ACC112 (cell line): ENCODE results near the gene POLD3.

Experiments used
- H2AFZ ChIP-seq: fragments of 200-600 bp; sonication (generic); one replicate; pipeline ENCODE4 v1.6.0; 2017; ENCODE audit warnings: antibody characterized with exemption, low read length; ENCODE audit not compliant: unreplicated experiment
- H3K27ac ChIP-seq: fragments of 200-600 bp; sonication (generic); 2 replicates; pipeline ENCODE4 v1.5.1; 2014; ENCODE audit warnings: low read depth, mild to moderate bottlenecking, antibody characterized with exemption, low read length, moderate library complexity
- H3K27me3 ChIP-seq: fragments of 200-600 bp; sonication (generic); 2 replicates; pipeline ENCODE4 v1.6.1; 2014; ENCODE audit warnings: mild to moderate bottlenecking, antibody characterized with exemption, low read length, moderate library complexity, mixed read lengths; ENCODE audit not compliant: insufficient read depth
- H3K36me3 ChIP-seq: fragments of 200-600 bp; sonication (generic); 2 replicates; pipeline ENCODE4 v1.6.1; 2016; ENCODE audit warnings: mild to moderate bottlenecking, antibody characterized with exemption, low read length, moderate library complexity, mixed read lengths; ENCODE audit not compliant: insufficient read depth
- H3K4me1 ChIP-seq: fragments of 200-600 bp; sonication (generic); one replicate; pipeline ENCODE4 v1.6.1; 2016; ENCODE audit warnings: low read length, mixed read lengths; ENCODE audit not compliant: insufficient read depth, unreplicated experiment, control insufficient read depth
- H3K4me3 ChIP-seq: fragments of 200-600 bp; sonication (generic); 2 replicates; pipeline ENCODE4 v1.5.1; 2014; ENCODE audit warnings: mild to moderate bottlenecking, low read depth, low read length
- H3K79me2 ChIP-seq: fragments of 200-600 bp; sonication (generic); one replicate; pipeline ENCODE4 v1.6.0; 2016; ENCODE audit warnings: low read length; ENCODE audit not compliant: control insufficient read depth, unreplicated experiment, insufficient read depth

POLD3 gene

DNA sequence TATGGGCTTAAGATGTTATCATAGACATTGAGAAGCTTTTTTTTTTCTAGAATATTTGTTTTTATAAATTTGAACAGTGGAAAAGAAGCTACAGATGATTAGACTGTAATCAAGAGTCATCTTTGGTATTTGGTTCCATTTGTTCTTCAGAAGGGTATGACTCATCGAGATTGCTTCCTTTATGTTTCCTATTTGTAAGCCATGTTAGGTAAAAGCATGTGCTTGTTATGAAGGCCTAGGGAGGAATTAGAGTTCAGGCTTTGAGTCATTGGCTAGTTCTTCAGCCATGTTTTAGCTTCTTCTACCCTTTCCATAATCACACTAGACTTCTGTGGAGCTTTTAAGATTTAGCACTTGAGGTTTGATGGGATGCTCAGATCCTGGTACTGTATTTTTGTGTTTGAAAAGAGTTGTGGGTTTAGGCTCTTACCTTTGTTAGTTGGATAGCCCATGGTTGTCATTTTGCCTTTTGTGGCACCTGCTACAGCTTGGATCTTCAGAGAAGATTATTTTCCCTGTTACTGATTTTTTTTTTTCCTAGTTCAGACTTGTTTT is 44.3 kb downstream of the POLD3 start:
- Histone ChIP-seq H3K27ac (peak overlapping the region; percentile 90), H3K27me3 (no peaks in the 10 kb centered on the region), H3K36me3 (peaks cover 33% of the 10 kb centered on the region), H3K79me2 (no peaks in the 10 kb centered on the region), H2AFZ (peak overlapping the region; percentile 56), H3K4me3 (peak overlapping the region; percentile 5; the same call in 1 of the 2 replicates), H3K4me1 (peaks cover 37% of the 10 kb centered on the region)

DNA sequence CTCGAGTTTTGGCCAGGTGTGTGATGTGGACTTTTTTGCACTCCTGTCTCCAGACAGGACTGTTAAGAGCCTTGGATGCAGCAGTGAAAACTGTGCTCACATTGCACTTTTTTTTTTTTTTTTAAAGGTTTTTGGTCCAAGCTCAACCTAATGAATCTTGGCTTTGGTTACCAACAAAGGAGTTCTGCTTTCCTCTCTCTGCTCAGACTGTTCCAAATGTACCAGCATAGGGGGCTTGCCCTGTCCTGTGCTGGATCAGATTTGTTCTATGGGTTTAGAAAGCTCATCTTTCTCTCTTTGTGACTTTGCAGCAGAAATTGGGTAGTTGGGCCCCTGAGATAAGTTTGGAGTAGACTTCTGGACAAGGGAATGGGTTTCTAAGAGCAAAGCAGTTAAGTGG is 45.3 kb downstream of the POLD3 start:
- Histone ChIP-seq H3K36me3 (peaks cover 36% of the 10 kb centered on the region), H2AFZ (no peak overlapping the region), H3K79me2 (no peaks in the 10 kb centered on the region), H3K27ac (no peak overlapping the region; the same call in 1 of the 2 replicates), H3K4me1 (peaks cover 37% of the 10 kb centered on the region), H3K4me3 (no peak overlapping the region), H3K27me3 (no peaks in the 10 kb centered on the region)

DNA sequence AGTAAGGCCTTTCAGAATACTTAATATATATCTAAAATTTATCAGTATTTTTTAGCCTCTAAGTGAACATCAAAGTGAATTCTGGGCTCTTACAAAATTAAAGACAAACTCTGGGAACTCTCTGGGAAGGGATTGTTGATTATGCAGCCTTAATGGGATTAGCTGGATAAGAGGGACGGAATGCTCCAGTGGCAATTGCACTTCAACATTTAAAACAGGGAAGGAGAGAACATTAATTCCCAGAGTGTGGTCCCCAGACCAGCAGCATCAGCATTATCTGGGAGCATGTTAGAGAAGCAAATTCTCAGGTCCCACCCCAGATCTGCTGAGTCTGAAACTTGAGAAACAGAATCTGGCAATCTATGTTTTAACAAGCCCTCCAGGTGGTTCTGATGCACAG is 46.5 kb downstream of the POLD3 start:
- Histone ChIP-seq H3K4me3 (no peak overlapping the region), H2AFZ (no peak overlapping the region), H3K27ac (no peak overlapping the region), H3K27me3 (no peaks in the 10 kb centered on the region), H3K79me2 (no peaks in the 10 kb centered on the region), H3K36me3 (peaks cover 36% of the 10 kb centered on the region), H3K4me1 (peaks cover 32% of the 10 kb centered on the region)

GRCh38 chr11:74639533-74639932 is 47.2 kb downstream of the POLD3 start:
- H3K27me3 ChIP-seq: no peaks in the 10 kb centered on the region
- peaks cover 36% of the 10 kb centered on the region for H3K36me3 ChIP-seq
- no peak overlapping the region for H3K27ac ChIP-seq
- peaks cover 27% of the 10 kb centered on the region for H3K4me1 ChIP-seq
- no peak overlapping the region for H3K4me3 ChIP-seq
- H3K79me2 ChIP-seq: no peaks in the 10 kb centered on the region
- H2AFZ ChIP-seq: no peak overlapping the region

- H3K4me1 ChIP-seq: peaks cover 9% of the 10 kb centered on the region
- no peaks in the 10 kb centered on the region for H3K79me2 ChIP-seq
- H3K27ac ChIP-seq: no peak overlapping the region
- no peak overlapping the region for H3K4me3 ChIP-seq
- H3K36me3 ChIP-seq: peaks cover 33% of the 10 kb centered on the region
- no peaks in the 10 kb centered on the region for H3K27me3 ChIP-seq
- H2AFZ ChIP-seq: no peak overlapping the region
Observed at GRCh38 chr11:74641289-74641688, 48.9 kb downstream of the POLD3 start.

- H3K79me2 ChIP-seq: no peaks in the 10 kb centered on the region
- H3K36me3 ChIP-seq: peaks cover 32% of the 10 kb centered on the region
- no peak overlapping the region for H3K4me3 ChIP-seq
- H3K4me1 ChIP-seq: peaks cover 3% of the 10 kb centered on the region
- no peak overlapping the region for H3K27ac ChIP-seq
- H2AFZ ChIP-seq: no peak overlapping the region
- H3K27me3 ChIP-seq: no peaks in the 10 kb centered on the region
Observed at GRCh38 chr11:74641905-74642304, 49.5 kb downstream of the POLD3 start.

DNA sequence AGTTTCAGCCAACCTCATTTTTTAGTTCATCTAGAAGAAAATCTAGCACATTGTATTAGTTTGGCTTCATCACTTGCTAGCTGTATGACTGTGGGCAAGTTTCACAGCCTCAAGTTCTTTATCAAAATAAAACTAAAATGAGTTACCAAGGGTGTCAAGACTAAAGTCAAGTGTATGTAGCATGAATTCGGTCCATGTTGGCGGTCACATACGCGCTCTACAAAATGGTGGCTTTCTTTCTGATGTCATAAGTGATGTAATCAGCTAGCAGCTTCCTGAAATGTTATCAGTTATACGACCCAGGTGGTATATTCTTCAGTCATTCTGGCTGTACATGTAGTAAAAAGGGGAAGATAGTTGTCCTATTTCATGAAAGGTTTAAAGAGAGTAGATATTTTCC is 50.5 kb downstream of the POLD3 start:
- Histone ChIP-seq H3K4me1 (no peaks in the 10 kb centered on the region), H2AFZ (no peak overlapping the region), H3K36me3 (peaks cover 22% of the 10 kb centered on the region), H3K79me2 (no peaks in the 10 kb centered on the region), H3K27ac (no peak overlapping the region), H3K27me3 (no peaks in the 10 kb centered on the region), H3K4me3 (no peak overlapping the region)

DNA sequence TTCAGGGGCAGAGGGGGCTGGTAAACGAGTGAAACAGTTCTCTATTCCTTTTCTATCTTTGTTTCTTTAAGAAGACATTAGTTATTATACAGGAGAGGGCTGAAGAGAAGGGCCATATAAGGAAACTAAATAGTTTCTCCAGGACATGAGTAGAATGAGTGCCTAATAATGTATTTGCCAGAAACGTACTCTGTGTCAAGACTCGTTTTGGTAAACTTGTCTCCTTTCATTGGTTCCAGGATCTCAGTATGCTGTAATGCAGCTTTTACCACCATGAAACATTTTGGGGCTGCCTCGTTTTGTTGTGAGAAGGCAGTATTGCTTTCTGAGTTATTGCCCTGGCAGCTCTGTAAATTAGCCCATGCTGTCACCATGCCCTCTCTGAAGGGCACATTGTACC is 51.7 kb downstream of the POLD3 start:
- no peak overlapping the region for H2AFZ ChIP-seq
- no peaks in the 10 kb centered on the region for H3K27me3 ChIP-seq
- H3K36me3 ChIP-seq: peaks cover 25% of the 10 kb centered on the region
- no peak overlapping the region for H3K27ac ChIP-seq
- H3K79me2 ChIP-seq: no peaks in the 10 kb centered on the region
- H3K4me3 ChIP-seq: no peak overlapping the region
- H3K4me1 ChIP-seq: no peaks in the 10 kb centered on the region

DNA sequence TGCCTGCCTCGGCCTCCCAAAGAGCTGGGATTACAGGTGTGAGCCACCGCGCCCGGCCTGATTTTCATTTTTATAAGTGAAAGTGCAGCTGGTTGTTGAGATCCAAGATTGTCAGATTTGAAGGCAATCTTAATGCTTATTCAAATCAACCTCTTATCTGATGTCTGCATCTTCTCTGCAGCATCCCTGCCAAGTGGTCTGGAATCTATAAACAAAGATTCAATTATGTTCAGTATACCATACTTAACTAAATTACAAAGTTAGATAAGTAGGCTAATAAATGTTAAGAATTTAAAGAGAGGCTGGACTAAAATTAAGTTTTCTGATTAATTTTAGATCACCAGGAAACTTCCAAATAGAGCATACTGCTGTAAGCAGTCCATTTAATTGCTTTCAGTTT is 53.8 kb downstream of the POLD3 start:
- Histone ChIP-seq H3K79me2 (no peaks in the 10 kb centered on the region), H2AFZ (no peak overlapping the region), H3K27me3 (no peaks in the 10 kb centered on the region), H3K27ac (no peak overlapping the region), H3K4me1 (no peaks in the 10 kb centered on the region), H3K4me3 (no peak overlapping the region), H3K36me3 (peaks cover 18% of the 10 kb centered on the region)

DNA sequence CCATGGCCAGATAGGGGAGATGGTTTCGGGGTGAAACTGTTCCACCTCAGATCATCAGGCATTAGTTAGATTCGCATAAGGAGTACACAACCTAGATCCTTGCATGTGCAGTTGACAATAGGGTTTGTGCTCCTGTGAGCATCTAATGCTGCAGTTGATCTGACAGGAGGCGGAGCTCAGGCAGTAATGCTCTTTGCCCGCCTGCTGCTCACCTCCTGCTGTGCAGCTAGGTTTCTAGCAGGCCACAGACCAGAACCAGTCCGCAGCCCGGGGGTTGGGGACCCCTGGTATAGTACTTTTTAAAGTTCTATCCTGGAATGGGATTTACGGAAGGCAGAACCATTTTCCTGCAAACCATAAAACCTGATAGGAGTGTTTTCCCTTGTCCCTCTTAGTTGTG is 54.6 kb downstream of the POLD3 start:
- Histone ChIP-seq H3K36me3 (peaks cover 17% of the 10 kb centered on the region), H2AFZ (no peak overlapping the region), H3K79me2 (no peaks in the 10 kb centered on the region), H3K4me3 (no peak overlapping the region), H3K27me3 (no peaks in the 10 kb centered on the region), H3K27ac (no peak overlapping the region), H3K4me1 (no peaks in the 10 kb centered on the region)

DNA sequence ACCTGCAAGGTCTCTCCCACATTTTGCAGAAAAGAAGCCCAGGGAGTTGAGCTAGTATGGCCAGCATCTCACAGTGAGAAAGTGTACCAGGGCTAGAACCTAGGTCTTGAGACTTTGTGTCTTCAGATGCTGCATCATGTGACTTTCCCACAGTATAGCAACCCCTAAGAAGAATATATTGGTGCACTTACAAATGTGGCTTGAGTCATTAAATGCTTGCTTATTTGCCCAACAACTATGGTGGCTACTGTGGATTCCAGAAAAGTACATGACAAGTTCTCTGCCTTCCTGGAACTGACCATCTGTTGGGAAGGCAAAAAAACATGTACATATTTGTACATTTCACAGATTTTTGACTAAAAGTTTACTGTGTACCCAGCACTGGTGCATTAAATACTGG is 55.0 kb downstream of the POLD3 start:
- Histone ChIP-seq H3K4me1 (no peaks in the 10 kb centered on the region), H3K36me3 (peaks cover 17% of the 10 kb centered on the region), H3K4me3 (no peak overlapping the region), H3K79me2 (no peaks in the 10 kb centered on the region), H2AFZ (no peak overlapping the region), H3K27ac (no peak overlapping the region), H3K27me3 (no peaks in the 10 kb centered on the region)
